Rectal smooth muscle tissue (tissue), 1 donor: ENCODE results near the gene MUC13.

ENCODE experiments used
- H3K27ac ChIP-seq: one replicate; pipeline ENCODE4 v1.7.0; 2013; ENCODE audit warnings: low read depth, low read length, inconsistent platforms
- H3K27me3 ChIP-seq: one replicate; pipeline ENCODE4 v1.7.0; 2013; ENCODE audit warnings: low read length; ENCODE audit not compliant: control insufficient read depth, insufficient read depth
- H3K36me3 ChIP-seq: one replicate; pipeline ENCODE4 v1.7.0; 2013; ENCODE audit warnings: low read length; ENCODE audit not compliant: control insufficient read depth, insufficient read depth
- H3K4me1 ChIP-seq: one replicate; pipeline ENCODE4 v1.7.0; 2013; ENCODE audit warnings: low read length; ENCODE audit not compliant: control insufficient read depth, insufficient read depth
- H3K4me3 ChIP-seq: one replicate; pipeline ENCODE4 v1.7.0; 2013; ENCODE audit warnings: low read length
- H3K9ac ChIP-seq: one replicate; pipeline ENCODE4 v1.7.0; 2013; ENCODE audit warnings: low read length

Gene MUC13

GRCh38 chr3:124876401-124876878 is 58.1 kb downstream of the MUC13 start:
- Histone ChIP-seq H3K4me3 (no peak overlapping the region), H3K27ac (no peak overlapping the region), H3K4me1 (peaks cover 21% of the 10 kb centered on the region), H3K36me3 (no peaks in the 10 kb centered on the region), H3K9ac (no peak overlapping the region), H3K27me3 (no peaks in the 10 kb centered on the region)

DNA sequence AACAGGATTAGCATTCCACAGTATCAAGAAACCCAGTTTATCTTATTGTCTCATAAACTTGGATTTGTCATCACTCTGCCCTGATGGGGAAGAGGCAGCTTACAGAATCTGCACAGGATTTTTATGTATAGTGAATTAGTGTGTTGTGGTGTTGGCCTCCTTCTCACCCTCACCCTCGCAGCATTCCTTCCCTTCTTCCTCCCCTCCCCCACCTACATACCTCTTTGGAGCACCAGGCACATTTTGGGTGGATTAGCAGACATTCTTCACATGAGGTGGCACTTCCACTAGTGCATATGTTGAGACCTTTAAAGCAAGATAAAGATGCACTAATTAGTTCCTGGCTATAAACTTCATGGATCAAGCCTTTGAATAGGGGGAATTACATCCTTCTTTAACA is 61.3 kb downstream of the MUC13 start:
- Histone ChIP-seq H3K4me1 (peaks cover 7% of the 10 kb centered on the region), H3K27ac (no peak overlapping the region), H3K4me3 (no peak overlapping the region), H3K9ac (no peak overlapping the region), H3K27me3 (no peaks in the 10 kb centered on the region), H3K36me3 (no peaks in the 10 kb centered on the region)

GRCh38 chr3:124867511-124867910 is 67.0 kb downstream of the MUC13 start:
- no peaks in the 10 kb centered on the region for H3K36me3 ChIP-seq
- H3K9ac ChIP-seq = no peak overlapping the region
- no peak overlapping the region for H3K27ac ChIP-seq

DNA sequence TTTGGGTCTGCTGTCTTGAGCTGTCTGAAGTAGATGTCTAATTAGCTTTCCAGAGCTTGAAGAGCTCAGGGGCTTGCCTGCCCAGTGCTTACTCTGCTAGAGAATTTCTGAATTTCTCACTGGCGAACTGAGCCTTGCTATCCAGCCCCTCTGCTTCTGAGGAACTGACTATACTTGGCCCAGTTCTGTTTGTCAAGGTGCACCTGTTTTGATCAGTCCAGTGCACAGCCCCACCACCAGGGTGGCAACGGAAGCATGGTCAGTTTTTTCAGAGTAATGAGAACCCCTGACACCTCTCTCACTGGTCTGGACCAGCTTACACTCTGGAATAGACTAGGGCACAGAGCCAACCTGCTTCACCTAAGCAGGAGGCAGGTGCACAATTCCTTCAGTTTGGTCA is 72.5 kb downstream of the MUC13 start:
- Histone ChIP-seq H3K27ac (no peak overlapping the region), H3K4me1 (peaks cover 18% of the 10 kb centered on the region), H3K9ac (no peak overlapping the region), H3K27me3 (no peaks in the 10 kb centered on the region), H3K36me3 (no peaks in the 10 kb centered on the region), H3K4me3 (no peak overlapping the region)

More at GRCh38 chr3:124867511-124867910, 67.0 kb downstream of the MUC13 start:
- Histone ChIP-seq H3K4me1 (peaks cover 4% of the 10 kb centered on the region), H3K27me3 (no peaks in the 10 kb centered on the region), H3K4me3 (no peak overlapping the region)

GRCh38 chr3:124861041-124861440 is 73.5 kb downstream of the MUC13 start:
- Histone ChIP-seq H3K4me1 (peaks cover 18% of the 10 kb centered on the region), H3K36me3 (no peaks in the 10 kb centered on the region), H3K4me3 (no peak overlapping the region), H3K27ac (peak overlapping the region; percentile 8), H3K27me3 (no peaks in the 10 kb centered on the region), H3K9ac (no peak overlapping the region)

GRCh38 chr3:124860599-124860998 is 74.0 kb downstream of the MUC13 start:
- H3K9ac ChIP-seq = no peak overlapping the region
- H3K27ac ChIP-seq = peak overlapping the region; percentile 8
- H3K27me3 ChIP-seq = no peaks in the 10 kb centered on the region
- no peak overlapping the region for H3K4me3 ChIP-seq
- H3K4me1 ChIP-seq = peaks cover 18% of the 10 kb centered on the region
- no peaks in the 10 kb centered on the region for H3K36me3 ChIP-seq

DNA sequence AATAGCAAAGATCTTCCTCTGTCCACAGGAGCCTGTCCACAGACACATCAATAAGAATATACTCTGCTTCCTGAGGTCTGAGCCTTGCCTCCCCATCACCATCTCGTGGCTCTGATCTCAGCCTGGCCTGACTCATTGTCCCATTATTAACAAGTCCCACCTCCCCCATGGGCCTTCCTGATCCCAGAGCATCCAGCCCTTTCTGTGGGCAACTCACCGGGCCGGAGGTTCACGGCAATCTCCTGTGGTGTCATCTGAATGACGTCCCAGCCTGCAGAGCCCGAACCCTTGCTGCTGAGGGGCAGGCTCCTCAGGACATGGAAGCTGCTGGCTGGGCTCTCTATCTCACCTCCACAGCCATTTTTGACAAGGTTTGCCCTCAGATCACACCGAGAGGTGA is 75.5 kb downstream of the MUC13 start:
- Histone ChIP-seq H3K36me3 (no peaks in the 10 kb centered on the region), H3K4me3 (no peak overlapping the region), H3K4me1 (peaks cover 18% of the 10 kb centered on the region), H3K9ac (no peak overlapping the region), H3K27me3 (no peaks in the 10 kb centered on the region), H3K27ac (no peak overlapping the region)

- Histone ChIP-seq H3K4me1 (peaks cover 18% of the 10 kb centered on the region), H3K27ac (no peak overlapping the region), H3K27me3 (no peaks in the 10 kb centered on the region), H3K36me3 (no peaks in the 10 kb centered on the region), H3K4me3 (no peak overlapping the region), H3K9ac (no peak overlapping the region)
These were observed 76.3 kb downstream of the MUC13 start for GRCh38 chr3:124858275-124858674.

GRCh38 chr3:124856677-124857076 is 77.9 kb downstream of the MUC13 start:
- Histone ChIP-seq H3K27me3 (no peaks in the 10 kb centered on the region), H3K9ac (no peak overlapping the region), H3K27ac (no peak overlapping the region), H3K4me3 (no peak overlapping the region), H3K36me3 (no peaks in the 10 kb centered on the region), H3K4me1 (peaks cover 15% of the 10 kb centered on the region)
